SK-N-SH treated with all-trans-retinoic acid at 6 μM for 48 hours (cell line): ENCODE measurements around the gene ACP3.

Source experiments
- ARNTL ChIP-seq: fragments of 450-650 bp; formaldehyde crosslinking; IDR thresholded peaks from 2 replicates; pipeline ENCODE4 v1.5.0; 2020; ENCODE audit warnings: low read depth, mild to moderate bottlenecking, moderate library complexity, borderline replicate concordance
- ISL1 ChIP-seq: fragments of 250-450 bp; sonication (Bioruptor Pico); IDR thresholded peaks from 2 replicates; pipeline ENCODE4 v2.1.2; 2022; ENCODE audit warnings: mild to moderate bottlenecking, moderate library complexity
- OSR1 ChIP-seq: fragments of 250-450 bp; sonication (Bioruptor Pico); IDR thresholded peaks from 2 replicates; pipeline ENCODE4 v1.8.0; 2022; ENCODE audit warnings: moderate library complexity, mild to moderate bottlenecking, inconsistent platforms
- SNAI2 ChIP-seq: fragments of 250-450 bp; sonication (Bioruptor Pico); IDR thresholded peaks from 2 replicates; pipeline ENCODE4 v1.5.0; 2020; ENCODE audit warnings: mild to moderate bottlenecking, moderate library complexity
- ZC3H10 ChIP-seq: fragments of 250-450 bp; sonication (Bioruptor Pico); IDR thresholded peaks from 2 replicates; pipeline ENCODE4 v1.5.1; 2021; ENCODE audit warnings: mild to moderate bottlenecking, moderate library complexity
- ZFP3 ChIP-seq: fragments of 250-450 bp; sonication (Bioruptor Pico); IDR thresholded peaks from 2 replicates; pipeline ENCODE4 v1.5.0; 2020; ENCODE audit warnings: mild to moderate bottlenecking, moderate library complexity
- ZFP30 ChIP-seq: fragments of 450-650 bp; formaldehyde crosslinking; IDR thresholded peaks from 2 replicates; pipeline ENCODE4 v1.5.0; 2022; ENCODE audit warnings: mild to moderate bottlenecking, moderate library complexity
- ZNF565 ChIP-seq: fragments of 450-650 bp; formaldehyde crosslinking; conservative IDR thresholded peaks from 2 replicates; pipeline ENCODE4 v1.5.0; 2020; ENCODE audit warnings: low read depth, mild to moderate bottlenecking, moderate library complexity
- ZNF8 ChIP-seq: fragments of 450-650 bp; formaldehyde crosslinking; IDR thresholded peaks from 2 replicates; pipeline ENCODE4 v1.5.0; 2020; ENCODE audit warnings: mild to moderate bottlenecking, moderate library complexity
- TF ChIP-seq, protein P1 (sequence below): fragments of 250-450 bp; sonication (Bioruptor Pico); IDR thresholded peaks from 2 replicates; pipeline ENCODE4 v1.5.1; 2020; ENCODE audit warnings: low read depth, mild to moderate bottlenecking, moderate library complexity
- TF ChIP-seq, protein P2 (sequence below): fragments of 250-450 bp; sonication (Bioruptor Pico); IDR thresholded peaks from 2 replicates; pipeline ENCODE4 v1.5.1; 2021; ENCODE audit warnings: mild to moderate bottlenecking, moderate library complexity
- TF ChIP-seq, protein P3 (sequence below): fragments of 250-450 bp; sonication (Bioruptor Pico); IDR thresholded peaks from 2 replicates; pipeline ENCODE4 v1.8.0; 2020; ENCODE audit warnings: mild to moderate bottlenecking, moderate library complexity, borderline replicate concordance

DNA sequence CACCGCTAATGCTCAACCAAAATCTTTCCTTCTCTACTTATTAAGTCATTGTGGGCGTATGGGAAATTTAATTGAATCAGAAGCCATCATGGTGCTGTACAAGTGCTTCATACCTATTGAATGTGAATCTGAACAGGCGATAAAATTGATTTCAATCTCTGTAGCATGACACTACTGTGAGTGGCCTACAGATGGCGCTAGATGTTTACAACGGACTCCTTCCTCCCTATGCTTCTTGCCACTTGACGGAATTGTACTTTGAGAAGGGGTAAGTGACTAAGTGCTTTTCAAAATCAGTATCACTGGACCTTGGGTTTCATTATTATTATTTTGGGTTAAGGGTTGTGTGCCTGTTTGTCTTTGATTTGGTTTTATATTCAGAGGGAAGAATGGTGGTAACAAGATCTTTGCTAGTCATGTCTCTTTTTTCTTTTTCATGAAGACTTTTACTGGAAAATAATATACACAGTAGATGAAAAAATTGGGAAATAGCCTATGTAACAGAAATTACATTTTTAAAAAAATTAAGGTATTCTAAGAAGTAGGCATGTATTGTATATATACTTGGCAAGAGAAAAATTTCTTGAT, 35.4 kb downstream of the ACP3 start:
- TF ChIP-seq ZFP3 (no peak), OSR1 (no peak), SNAI2 (CRISPR knock-in tag) (no peak), ZNF565 (CRISPR knock-in tag) (no peak), ZFP30 (CRISPR knock-in tag) (no peak), ZC3H10 (no peak), ARNTL (no peak), ISL1 (no peak), ZNF8 (CRISPR knock-in tag) (no peak)
- TF ChIP-seq, protein P1, sequence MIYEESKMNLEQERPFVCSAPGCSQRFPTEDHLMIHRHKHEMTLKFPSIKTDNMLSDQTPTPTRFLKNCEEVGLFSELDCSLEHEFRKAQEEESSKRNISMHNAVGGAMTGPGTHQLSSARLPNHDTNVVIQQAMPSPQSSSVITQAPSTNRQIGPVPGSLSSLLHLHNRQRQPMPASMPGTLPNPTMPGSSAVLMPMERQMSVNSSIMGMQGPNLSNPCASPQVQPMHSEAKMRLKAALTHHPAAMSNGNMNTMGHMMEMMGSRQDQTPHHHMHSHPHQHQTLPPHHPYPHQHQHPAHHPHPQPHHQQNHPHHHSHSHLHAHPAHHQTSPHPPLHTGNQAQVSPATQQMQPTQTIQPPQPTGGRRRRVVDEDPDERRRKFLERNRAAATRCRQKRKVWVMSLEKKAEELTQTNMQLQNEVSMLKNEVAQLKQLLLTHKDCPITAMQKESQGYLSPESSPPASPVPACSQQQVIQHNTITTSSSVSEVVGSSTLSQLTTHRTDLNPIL (CRISPR knock-in tag) = no peak
- TF ChIP-seq, protein P2, sequence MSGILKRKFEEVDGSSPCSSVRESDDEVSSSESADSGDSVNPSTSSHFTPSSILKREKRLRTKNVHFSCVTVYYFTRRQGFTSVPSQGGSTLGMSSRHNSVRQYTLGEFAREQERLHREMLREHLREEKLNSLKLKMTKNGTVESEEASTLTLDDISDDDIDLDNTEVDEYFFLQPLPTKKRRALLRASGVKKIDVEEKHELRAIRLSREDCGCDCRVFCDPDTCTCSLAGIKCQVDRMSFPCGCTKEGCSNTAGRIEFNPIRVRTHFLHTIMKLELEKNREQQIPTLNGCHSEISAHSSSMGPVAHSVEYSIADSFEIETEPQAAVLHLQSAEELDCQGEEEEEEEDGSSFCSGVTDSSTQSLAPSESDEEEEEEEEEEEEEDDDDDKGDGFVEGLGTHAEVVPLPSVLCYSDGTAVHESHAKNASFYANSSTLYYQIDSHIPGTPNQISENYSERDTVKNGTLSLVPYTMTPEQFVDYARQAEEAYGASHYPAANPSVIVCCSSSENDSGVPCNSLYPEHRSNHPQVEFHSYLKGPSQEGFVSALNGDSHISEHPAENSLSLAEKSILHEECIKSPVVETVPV = no peak
- TF ChIP-seq, protein P3, sequence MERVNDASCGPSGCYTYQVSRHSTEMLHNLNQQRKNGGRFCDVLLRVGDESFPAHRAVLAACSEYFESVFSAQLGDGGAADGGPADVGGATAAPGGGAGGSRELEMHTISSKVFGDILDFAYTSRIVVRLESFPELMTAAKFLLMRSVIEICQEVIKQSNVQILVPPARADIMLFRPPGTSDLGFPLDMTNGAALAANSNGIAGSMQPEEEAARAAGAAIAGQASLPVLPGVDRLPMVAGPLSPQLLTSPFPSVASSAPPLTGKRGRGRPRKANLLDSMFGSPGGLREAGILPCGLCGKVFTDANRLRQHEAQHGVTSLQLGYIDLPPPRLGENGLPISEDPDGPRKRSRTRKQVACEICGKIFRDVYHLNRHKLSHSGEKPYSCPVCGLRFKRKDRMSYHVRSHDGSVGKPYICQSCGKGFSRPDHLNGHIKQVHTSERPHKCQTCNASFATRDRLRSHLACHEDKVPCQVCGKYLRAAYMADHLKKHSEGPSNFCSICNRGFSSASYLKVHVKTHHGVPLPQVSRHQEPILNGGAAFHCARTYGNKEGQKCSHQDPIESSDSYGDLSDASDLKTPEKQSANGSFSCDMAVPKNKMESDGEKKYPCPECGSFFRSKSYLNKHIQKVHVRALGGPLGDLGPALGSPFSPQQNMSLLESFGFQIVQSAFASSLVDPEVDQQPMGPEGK (CRISPR knock-in tag) = no peak
